Measurements from ENCODE around the gene NANOS3.

DNA sequence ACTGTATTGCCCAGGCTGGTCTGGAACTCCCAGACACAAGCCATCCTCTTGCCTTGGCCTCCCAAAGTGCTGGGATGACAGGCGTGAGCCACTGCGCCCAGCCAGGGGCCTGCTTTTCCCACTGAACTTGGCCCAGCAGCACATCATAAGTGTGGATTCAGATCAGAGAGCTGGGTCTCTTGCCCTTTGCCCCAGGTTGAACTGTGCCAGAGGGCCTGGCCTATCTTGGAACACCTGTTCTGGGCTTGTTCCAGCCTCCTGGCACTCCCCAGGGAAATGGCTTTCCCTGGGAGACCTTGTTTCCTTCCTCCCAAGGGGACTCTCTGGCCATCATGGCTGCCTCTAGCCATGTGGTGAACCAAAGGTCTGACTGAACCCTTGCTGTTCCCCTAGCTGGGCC, 32.5 kb downstream of the NANOS3 start:
- TF ChIP-seq, protein P1, sequence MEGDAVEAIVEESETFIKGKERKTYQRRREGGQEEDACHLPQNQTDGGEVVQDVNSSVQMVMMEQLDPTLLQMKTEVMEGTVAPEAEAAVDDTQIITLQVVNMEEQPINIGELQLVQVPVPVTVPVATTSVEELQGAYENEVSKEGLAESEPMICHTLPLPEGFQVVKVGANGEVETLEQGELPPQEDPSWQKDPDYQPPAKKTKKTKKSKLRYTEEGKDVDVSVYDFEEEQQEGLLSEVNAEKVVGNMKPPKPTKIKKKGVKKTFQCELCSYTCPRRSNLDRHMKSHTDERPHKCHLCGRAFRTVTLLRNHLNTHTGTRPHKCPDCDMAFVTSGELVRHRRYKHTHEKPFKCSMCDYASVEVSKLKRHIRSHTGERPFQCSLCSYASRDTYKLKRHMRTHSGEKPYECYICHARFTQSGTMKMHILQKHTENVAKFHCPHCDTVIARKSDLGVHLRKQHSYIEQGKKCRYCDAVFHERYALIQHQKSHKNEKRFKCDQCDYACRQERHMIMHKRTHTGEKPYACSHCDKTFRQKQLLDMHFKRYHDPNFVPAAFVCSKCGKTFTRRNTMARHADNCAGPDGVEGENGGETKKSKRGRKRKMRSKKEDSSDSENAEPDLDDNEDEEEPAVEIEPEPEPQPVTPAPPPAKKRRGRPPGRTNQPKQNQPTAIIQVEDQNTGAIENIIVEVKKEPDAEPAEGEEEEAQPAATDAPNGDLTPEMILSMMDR (IDR thresholded peaks at IDR 0.05), result no peak
- no peak for TF ChIP-seq POLR2A (IDR thresholded peaks at IDR 0.05)
- TF ChIP-seq EP300 (IDR thresholded peaks at IDR 0.05), result no peak

Measured in ovary (tissue), 3 donors.